Activated naive CD4-positive, alpha-beta T cell treated with anti-CD3 and anti-CD28 coated beads, Interleukin-2, amount 50 U/mL, for 24 hours (primary cell): Measurements from ENCODE around the gene POC5.

ENCODE experiments used
- H3K27ac Mint-ChIP-seq: one replicate; pipeline ENCODE4 v1.8.0; 2021; ENCODE audit warnings: mild to moderate bottlenecking, mixed read lengths
- H3K27me3 Mint-ChIP-seq: one replicate; pipeline ENCODE4 v1.8.0; 2021; ENCODE audit warnings: mixed read lengths
- H3K36me3 Mint-ChIP-seq: one replicate; pipeline ENCODE4 v1.8.0; 2021; ENCODE audit warnings: mixed read lengths
- H3K4me1 Mint-ChIP-seq: one replicate; pipeline ENCODE4 v1.8.0; 2021; ENCODE audit warnings: mixed read lengths
- H3K4me3 Mint-ChIP-seq: one replicate; pipeline ENCODE4 v1.8.0; 2021; ENCODE audit warnings: mild to moderate bottlenecking, mixed read lengths
- H3K9me3 Mint-ChIP-seq: one replicate; pipeline ENCODE4 v1.8.0; 2021; ENCODE audit warnings: mixed read lengths

The POC5 gene

GRCh38 chr5:75654693-75655295 lies 62.4 kb downstream of the POC5 start:
- H3K27ac Mint-ChIP-seq: no peak overlapping the region
- no peak overlapping the region for H3K4me3 Mint-ChIP-seq
- H3K9me3 Mint-ChIP-seq: no peaks in the 10 kb centered on the region
- no peaks in the 10 kb centered on the region for H3K36me3 Mint-ChIP-seq
- H3K4me1 Mint-ChIP-seq: no peaks in the 10 kb centered on the region
- H3K27me3 Mint-ChIP-seq: no peaks in the 10 kb centered on the region

DNA sequence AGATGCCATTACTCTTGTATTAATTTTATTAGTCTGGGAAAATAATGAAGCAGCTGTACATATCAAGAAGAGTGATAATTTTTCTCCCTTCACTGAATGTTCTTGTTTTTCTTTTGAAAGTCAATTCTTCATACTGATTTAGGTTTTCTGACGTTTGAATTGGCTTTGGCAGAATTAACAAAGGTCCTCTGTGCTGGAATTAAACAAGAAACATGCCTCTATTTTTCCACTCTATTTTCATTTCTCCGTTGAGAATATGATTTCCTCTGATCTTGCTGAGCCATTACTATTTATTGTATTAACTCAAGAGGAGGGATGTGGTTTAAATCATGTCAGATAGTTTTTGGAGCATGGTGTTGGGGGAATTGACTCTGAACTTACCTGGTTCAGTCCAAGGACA lies 63.7 kb downstream of the POC5 start:
- no peak overlapping the region for H3K4me3 Mint-ChIP-seq
- H3K27ac Mint-ChIP-seq: no peak overlapping the region
- no peaks in the 10 kb centered on the region for H3K27me3 Mint-ChIP-seq
- no peaks in the 10 kb centered on the region for H3K4me1 Mint-ChIP-seq
- no peaks in the 10 kb centered on the region for H3K36me3 Mint-ChIP-seq
- H3K9me3 Mint-ChIP-seq: no peaks in the 10 kb centered on the region

- Mint-ChIP-seq H3K9me3 (no peaks in the 10 kb centered on the region), H3K27me3 (no peaks in the 10 kb centered on the region), H3K4me3 (no peak overlapping the region), H3K27ac (no peak overlapping the region), H3K4me1 (no peaks in the 10 kb centered on the region), H3K36me3 (no peaks in the 10 kb centered on the region)
Measured at GRCh38 chr5:75651575-75652238, 65.5 kb downstream of the POC5 start.

- Mint-ChIP-seq H3K4me1 (no peaks in the 10 kb centered on the region), H3K27me3 (no peaks in the 10 kb centered on the region), H3K36me3 (no peaks in the 10 kb centered on the region), H3K4me3 (no peak overlapping the region), H3K27ac (no peak overlapping the region), H3K9me3 (no peaks in the 10 kb centered on the region)
Measured at GRCh38 chr5:75648712-75649111, 68.5 kb downstream of the POC5 start.

DNA sequence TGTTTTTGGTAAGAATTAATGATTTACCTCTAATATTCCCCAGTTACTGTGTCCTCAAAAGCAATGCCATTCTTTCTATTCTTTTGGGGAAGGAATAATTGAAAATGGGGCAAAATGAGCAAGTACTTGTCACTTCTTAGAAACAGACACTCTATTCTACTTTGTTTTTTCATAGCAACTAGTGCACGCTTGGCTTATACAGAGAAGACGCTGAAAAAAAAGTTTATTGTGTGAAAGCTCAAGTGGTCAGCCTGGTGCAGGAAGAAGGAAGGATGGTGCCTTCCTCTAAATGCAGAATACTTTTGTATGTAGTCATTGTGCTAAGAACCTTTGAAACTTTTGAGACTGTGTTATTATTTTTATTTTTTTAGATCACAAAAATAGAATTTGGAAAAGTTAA lies 76.4 kb downstream of the POC5 start:
- Mint-ChIP-seq H3K27ac (no peak overlapping the region), H3K27me3 (no peaks in the 10 kb centered on the region), H3K36me3 (peaks cover 5% of the 10 kb centered on the region), H3K9me3 (no peaks in the 10 kb centered on the region), H3K4me3 (no peak overlapping the region), H3K4me1 (no peaks in the 10 kb centered on the region)

DNA sequence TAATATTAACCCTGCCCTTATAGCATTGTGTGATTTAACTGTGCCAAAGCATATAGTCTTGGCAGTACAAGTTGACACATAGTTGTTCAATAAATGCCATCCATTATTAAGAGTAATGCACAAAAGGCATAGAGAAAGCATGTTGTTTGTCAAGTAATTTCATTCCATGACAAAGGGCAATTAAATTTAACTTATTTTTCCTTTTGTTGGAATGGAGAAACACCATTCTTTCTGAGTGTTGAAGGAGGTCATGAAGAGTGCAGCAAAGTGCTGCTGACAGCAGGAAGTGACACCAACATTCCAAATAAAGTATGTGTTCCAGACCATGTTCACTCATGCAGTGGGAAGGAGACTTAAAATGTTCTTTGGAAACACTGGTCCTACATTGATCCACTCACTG lies 76.8 kb downstream of the POC5 start:
- no peaks in the 10 kb centered on the region for H3K9me3 Mint-ChIP-seq
- no peaks in the 10 kb centered on the region for H3K27me3 Mint-ChIP-seq
- no peak overlapping the region for H3K4me3 Mint-ChIP-seq
- H3K36me3 Mint-ChIP-seq: peaks cover 5% of the 10 kb centered on the region
- no peaks in the 10 kb centered on the region for H3K4me1 Mint-ChIP-seq
- no peak overlapping the region for H3K27ac Mint-ChIP-seq

DNA sequence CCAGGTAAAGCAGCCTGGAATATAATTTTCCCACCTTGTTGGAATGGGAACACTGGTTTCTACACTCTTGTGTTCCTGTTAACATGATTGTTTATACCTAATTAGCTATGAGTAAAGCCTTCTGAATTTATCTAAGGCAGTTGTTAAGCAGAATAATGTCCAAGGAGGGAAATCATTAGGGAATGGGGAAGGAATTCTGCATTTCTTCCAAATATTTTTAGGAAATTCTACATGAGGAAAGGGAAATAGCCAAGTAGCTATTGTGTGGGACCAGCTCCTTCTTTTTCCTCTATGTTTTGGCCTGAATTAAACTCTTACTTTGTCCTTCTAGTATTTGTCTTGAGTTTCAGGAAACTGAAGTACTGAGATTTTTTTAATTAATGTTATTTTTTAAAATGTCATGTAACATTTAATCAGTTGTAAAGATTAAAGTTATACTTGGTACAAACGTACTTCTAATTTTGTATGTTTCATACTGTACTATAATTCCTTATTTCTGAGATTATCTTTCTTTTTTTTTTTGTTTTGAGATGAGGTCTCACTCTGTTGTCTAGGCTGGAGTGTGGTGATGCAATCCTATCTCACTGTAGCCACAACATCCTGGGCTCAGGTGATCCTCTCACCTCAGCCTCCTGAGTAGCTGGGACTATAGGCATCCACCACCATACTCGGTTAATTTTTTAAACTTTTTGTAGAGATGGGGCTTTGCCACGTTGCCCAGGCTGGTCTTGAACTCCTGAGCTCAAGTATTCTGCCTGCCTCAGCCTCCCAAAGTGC lies 77.5 kb downstream of the POC5 start:
- Mint-ChIP-seq H3K4me1 (no peaks in the 10 kb centered on the region), H3K4me3 (no peak overlapping the region), H3K9me3 (no peaks in the 10 kb centered on the region), H3K36me3 (peaks cover 7% of the 10 kb centered on the region), H3K27me3 (peaks cover under 1% of the 10 kb centered on the region), H3K27ac (no peak overlapping the region)

- H3K27ac Mint-ChIP-seq: no peak overlapping the region
- H3K9me3 Mint-ChIP-seq: no peaks in the 10 kb centered on the region
- H3K36me3 Mint-ChIP-seq: peaks cover 10% of the 10 kb centered on the region
- H3K4me3 Mint-ChIP-seq: no peak overlapping the region
- H3K27me3 Mint-ChIP-seq: peaks cover 1% of the 10 kb centered on the region
- no peaks in the 10 kb centered on the region for H3K4me1 Mint-ChIP-seq
Measured at GRCh38 chr5:75637949-75638348, 79.3 kb downstream of the POC5 start.

DNA sequence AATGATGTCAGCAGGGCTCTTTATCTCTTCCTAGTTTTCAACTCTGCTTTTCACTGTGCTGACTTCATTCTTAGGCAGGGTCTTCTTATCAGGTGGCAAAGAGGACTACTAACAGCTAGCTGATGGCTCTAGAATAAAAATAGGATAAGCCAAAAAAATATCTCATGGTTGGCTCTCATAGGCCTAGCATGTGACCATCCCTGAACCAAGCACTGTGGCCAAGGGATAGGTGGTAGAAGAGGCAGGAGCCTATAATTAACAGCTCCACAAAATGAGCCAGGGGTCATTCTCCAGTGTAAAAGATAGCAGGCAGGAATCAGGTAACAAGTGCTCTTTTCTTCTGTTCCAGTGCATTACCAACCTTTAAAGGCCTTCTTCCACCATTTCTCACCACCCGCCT lies 84.9 kb downstream of the POC5 start:
- H3K9me3 Mint-ChIP-seq: no peaks in the 10 kb centered on the region
- H3K4me1 Mint-ChIP-seq: no peaks in the 10 kb centered on the region
- H3K36me3 Mint-ChIP-seq: peaks cover 8% of the 10 kb centered on the region
- peaks cover 1% of the 10 kb centered on the region for H3K27me3 Mint-ChIP-seq
- no peak overlapping the region for H3K4me3 Mint-ChIP-seq
- peak overlapping the region; percentile 9 for H3K27ac Mint-ChIP-seq

DNA sequence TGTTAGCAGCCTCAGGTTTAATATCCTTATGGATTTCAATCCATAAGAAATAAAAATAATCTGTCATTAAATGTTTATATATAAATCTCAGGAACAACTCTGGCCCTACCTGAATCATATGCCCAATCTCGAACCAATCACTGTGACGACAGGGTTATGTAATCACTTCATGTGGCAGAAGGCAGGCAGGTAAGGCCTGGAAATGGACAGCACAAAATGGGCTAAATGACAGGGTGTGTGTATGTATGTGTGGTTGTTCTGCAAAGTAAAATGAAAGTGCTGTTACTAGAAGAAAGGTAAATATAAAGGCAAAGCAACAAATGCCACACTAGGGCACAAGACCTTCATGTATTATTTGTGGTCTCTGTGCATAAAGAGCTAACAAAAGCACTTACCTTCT lies 86.4 kb downstream of the POC5 start:
- H3K4me1 Mint-ChIP-seq: no peaks in the 10 kb centered on the region
- no peak overlapping the region for H3K4me3 Mint-ChIP-seq
- H3K27ac Mint-ChIP-seq: no peak overlapping the region
- peaks cover 4% of the 10 kb centered on the region for H3K36me3 Mint-ChIP-seq
- H3K9me3 Mint-ChIP-seq: no peaks in the 10 kb centered on the region
- H3K27me3 Mint-ChIP-seq: peaks cover 1% of the 10 kb centered on the region

DNA sequence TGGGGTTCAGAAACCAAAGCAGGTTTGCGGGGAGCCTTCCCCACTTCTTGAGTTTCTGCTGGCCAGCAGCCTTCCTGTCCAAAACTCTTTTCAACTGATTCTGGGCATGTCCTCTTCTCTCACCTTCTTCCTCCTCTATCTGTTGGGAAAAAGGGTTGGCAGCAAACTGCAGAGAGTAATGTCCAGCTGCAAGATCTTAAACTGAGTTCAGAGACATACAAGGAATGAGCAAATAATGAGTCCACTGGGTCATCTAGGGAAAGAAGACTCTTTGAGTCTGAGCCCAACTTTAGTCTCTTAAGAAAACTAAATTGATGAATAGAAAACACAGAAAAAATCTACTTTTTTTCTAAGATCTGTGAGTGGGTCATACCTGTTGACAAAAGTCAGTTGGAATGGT lies 89.4 kb downstream of the POC5 start:
- Mint-ChIP-seq H3K4me3 (no peak overlapping the region), H3K36me3 (no peaks in the 10 kb centered on the region), H3K9me3 (no peaks in the 10 kb centered on the region), H3K4me1 (no peaks in the 10 kb centered on the region), H3K27ac (no peak overlapping the region), H3K27me3 (no peaks in the 10 kb centered on the region)

DNA sequence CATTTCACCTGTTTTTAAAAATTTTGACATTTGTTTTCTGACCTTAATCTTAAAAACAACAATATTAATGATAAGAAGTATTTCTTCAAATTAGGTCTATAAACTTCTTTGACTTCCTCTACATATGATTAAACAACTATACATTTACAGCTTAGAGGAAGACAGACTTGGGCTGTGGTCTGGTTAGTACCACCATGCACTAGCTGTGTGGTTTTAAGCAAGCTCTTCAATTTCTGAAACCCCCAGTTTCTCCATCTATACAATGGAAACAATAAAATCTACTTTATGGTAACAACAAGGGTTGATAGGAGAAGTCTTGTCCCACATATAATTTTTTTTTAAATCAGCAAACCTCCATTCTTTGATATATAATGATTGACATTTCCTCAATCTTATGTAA lies 90.3 kb downstream of the POC5 start:
- no peak overlapping the region for H3K27ac Mint-ChIP-seq
- no peaks in the 10 kb centered on the region for H3K36me3 Mint-ChIP-seq
- no peaks in the 10 kb centered on the region for H3K27me3 Mint-ChIP-seq
- no peak overlapping the region for H3K4me3 Mint-ChIP-seq
- no peaks in the 10 kb centered on the region for H3K4me1 Mint-ChIP-seq
- no peaks in the 10 kb centered on the region for H3K9me3 Mint-ChIP-seq
